Measurements from ENCODE around the gene MTF1.
"Not testable (repeated sequence)": the region's sequence is repeated elsewhere in the genome, so short reads cannot be mapped to it uniquely, and the experiment has no call there.

GRCh38 chr1:37897563-37897962, 38.2 kb upstream of the MTF1 start:
- TF ChIP-seq POLR2AphosphoS5, CTCF, POLR2A (IDR thresholded peaks at IDR 0.05): not testable (repeated sequence)

Measured in breast epithelium (tissue), 3 donors.